ENCODE results near the gene PSMA8.
"Not testable (repeated sequence)": the region's sequence is repeated elsewhere in the genome, so short reads cannot be mapped to it uniquely, and the experiment has no call there.

Gene PSMA8

GRCh38 chr18:26133652-26134051, at the start of gene PSMA8:
Gene PSMA8, plus strand, starts transcription at chr18:26133869. Its CDS starts 97 bp downstream, at chr18:26133966.
- DNase-seq: peak; percentile 60 to 68

GRCh38 chr18:26085056-26085455, 48.6 kb upstream of the PSMA8 start:
- DNase-seq: no peak

- no peak for DNase-seq
Measured at GRCh38 chr18:26086959-26087358, 46.7 kb upstream of the PSMA8 start.

- DNase-seq: no peak
Measured at GRCh38 chr18:26088487-26088886, 45.2 kb upstream of the PSMA8 start.

- DNase-seq: no peak
Measured at GRCh38 chr18:26089293-26090129, 44.2 kb upstream of the PSMA8 start.

GRCh38 chr18:26090130-26091046, 43.3 kb upstream of the PSMA8 start, which contains the start of gene SS18:
Gene SS18, minus strand, starts transcription at chr18:26090613. Its CDS starts 44 bp downstream, at chr18:26090569.
- peak; percentile 93 to 94 for DNase-seq

- DNase-seq: no peak
Measured at GRCh38 chr18:26091047-26091630, 42.5 kb upstream of the PSMA8 start.

GRCh38 chr18:26096852-26097251, 36.8 kb upstream of the PSMA8 start:
- no peak for DNase-seq

- no peak for DNase-seq
Measured at GRCh38 chr18:26097563-26097962, 36.1 kb upstream of the PSMA8 start.

GRCh38 chr18:26103579-26103978, 30.1 kb upstream of the PSMA8 start:
- peak; percentile 55 to 62 for DNase-seq

- DNase-seq: no peak
Measured at GRCh38 chr18:26104035-26104434, 29.6 kb upstream of the PSMA8 start.

- DNase-seq: no peak
Measured at GRCh38 chr18:26119246-26119645, 14.4 kb upstream of the PSMA8 start.

GRCh38 chr18:26121476-26121875, 12.2 kb upstream of the PSMA8 start:
- DNase-seq: no peak

- DNase-seq: not testable (repeated sequence)
Measured at GRCh38 chr18:26121994-26122393, 11.7 kb upstream of the PSMA8 start.

- DNase-seq: no peak
Measured at GRCh38 chr18:26127786-26128185, 5.9 kb upstream of the PSMA8 start.

GRCh38 chr18:26128192-26128591, 5.5 kb upstream of the PSMA8 start:
- DNase-seq: not testable (repeated sequence)

- no peak for DNase-seq
Measured at GRCh38 chr18:26134107-26134506, 438 bp downstream of the PSMA8 start.

- no peak for DNase-seq
Measured at GRCh38 chr18:26135548-26135947, 1.9 kb downstream of the PSMA8 start.

- no peak for DNase-seq
Measured at GRCh38 chr18:26157326-26157725, 23.7 kb downstream of the PSMA8 start.

- no peak for DNase-seq
Measured at GRCh38 chr18:26159353-26159752, 25.7 kb downstream of the PSMA8 start.

GRCh38 chr18:26164571-26164970, 30.9 kb downstream of the PSMA8 start:
- DNase-seq: no peak

- DNase-seq: not testable (repeated sequence)
Measured at GRCh38 chr18:26167592-26167991, 33.9 kb downstream of the PSMA8 start.

GRCh38 chr18:26175481-26175880, 41.8 kb downstream of the PSMA8 start:
- DNase-seq: no peak
